ENCODE results near the gene STARD3.

Gene STARD3

GRCh38 chr17:39621523-39622379, 15.2 kb upstream of the STARD3 start:
- DNase-seq (ENCODE audit: low read depth in 2 of 2), result peak; percentile 71 to 75

DNA sequence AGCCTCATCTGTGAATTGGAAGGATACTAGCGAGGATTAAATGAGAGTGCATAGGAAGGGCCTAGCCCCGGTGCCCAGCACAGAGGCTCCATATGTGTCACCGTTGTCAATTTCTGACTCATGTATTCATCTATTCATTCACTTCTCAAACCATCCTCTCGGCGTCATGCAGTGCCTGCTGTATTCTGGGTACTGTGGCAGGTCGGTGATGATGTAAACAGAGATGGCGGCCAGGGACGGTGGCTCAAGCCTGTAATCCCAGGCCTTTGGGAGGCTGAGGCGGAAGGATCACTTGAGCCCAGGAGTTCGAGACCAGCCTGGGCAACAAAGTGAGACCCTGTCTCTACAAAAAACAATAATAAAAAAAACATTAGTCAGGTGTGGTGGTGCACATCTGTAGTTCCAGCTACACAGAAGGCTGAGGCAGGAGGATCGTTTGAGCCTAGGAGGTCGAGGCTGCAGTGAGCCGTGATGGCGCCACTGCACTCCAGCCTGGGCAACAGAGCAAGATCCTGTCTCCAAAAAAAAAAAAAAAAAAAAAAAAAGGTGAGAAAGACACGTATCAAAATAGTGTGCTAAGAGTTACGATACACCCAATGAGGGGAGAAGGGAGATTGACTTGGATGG, 14.5 kb upstream of the STARD3 start:
- DNase-seq (ENCODE audit: low read depth in 2 of 2), result peak in 1 of 2 donors; percentile 32

DNA sequence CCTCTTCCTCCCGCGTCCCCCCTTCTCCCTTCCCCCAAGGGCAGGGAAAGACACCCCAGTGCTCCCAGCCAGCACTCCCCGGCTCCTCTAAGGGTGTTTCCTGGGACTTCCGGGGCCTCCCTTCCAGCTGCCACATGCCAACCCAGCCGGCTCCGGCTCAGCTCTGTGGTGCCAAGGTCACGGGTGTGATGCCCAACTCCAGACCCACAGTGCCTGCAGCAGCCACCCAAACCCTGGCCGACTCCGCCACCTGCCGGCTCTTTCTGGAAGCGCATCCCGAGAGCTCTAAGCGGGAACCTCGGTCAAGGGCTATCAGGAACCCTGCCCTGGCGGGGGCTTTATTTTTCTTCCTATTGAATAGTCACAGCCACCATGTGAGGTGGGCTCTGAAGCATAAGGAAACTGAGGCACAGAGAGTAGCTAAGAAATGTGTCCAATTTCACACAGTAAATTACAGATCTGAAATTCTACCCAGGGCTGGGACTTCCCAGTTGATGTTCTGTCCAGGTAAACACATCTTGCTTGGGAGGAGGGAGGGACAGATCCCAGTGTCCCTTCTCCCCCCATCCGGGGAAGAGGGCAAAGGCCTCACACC, 13.5 kb upstream of the STARD3 start:
- peak; percentile 67 to 77 for DNase-seq (ENCODE audit: low read depth in 2 of 2)

- no peak for DNase-seq (ENCODE audit: low read depth in 2 of 2)
These were observed 12.6 kb upstream of the STARD3 start for GRCh38 chr17:39624313-39624712.

DNA sequence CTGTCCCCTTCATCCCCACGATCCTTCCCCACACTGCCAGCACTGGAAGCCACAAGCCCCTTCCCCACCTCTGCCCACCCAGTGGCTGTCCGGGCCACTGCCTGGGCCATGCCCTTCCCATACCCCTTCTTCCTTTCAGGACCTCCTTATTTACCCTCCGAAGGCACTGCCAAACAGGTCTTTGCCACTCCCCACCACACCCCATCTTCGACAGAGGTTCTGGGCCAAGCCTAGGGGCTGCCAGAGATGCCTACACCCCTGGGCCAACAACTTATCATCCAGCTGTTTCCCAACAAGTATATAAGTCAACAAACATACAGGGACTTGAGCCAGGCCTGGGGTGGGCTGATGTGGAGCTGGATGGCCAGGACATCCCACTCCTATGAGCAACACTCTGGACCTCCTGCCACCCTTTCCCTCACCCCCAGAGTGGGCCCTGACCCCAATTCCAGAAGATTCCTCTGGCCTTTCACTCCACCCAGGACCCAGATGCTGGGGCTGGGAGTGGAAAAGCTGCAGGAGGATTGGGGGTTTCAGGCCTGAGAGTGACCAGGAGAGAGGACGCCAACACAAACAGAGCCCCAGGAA, 11.7 kb upstream of the STARD3 start:
- no peak for DNase-seq (ENCODE audit: low read depth in 2 of 2)

DNA sequence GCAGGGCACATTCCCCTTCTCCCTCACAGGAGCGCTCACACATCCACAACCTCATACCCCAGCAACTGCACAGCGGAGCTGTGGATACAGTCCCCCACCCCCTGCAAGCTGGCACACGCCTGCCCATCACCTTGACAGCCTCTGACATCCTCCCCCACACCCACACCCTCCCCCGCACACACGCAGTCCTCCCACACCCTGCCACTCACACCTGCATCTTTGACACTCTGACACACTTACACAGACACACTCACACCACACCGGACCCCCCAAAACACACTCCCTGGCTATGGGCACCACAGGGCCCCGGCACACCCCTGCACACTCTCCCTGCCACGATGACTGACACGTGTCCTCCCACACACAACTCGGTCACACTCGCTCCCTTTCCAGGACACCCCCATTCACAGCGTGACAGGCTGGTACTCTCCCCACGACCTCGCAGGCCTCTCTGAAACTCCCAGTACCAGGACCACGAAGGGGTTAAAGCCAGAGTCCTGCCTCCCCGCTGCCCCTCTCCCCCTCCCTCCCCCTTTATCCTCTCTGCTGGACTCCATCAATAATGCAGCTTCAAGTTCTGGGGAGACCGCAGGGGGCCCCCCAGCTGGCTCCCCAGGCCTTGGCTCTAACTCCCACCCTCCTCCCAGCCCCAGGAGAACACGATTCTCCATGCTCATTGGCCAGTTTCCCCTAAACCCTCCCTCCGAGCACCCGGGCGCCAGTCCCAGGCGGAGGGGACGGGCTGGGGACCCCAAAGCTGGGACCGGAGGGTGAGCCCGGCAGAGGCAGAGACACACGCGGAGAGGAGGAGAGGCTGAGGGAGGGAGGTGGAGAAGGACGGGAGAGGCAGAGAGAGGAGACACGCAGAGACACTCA, 10.5 kb upstream of the STARD3 start, which contains the start of gene PPP1R1B:
Gene PPP1R1B (plus strand): TSS at position 782 of the 876 bp plus-strand sequence. CDS start 441 bp downstream, outside the sequence.
- no peak for DNase-seq (ENCODE audit: low read depth in 2 of 2)

DNA sequence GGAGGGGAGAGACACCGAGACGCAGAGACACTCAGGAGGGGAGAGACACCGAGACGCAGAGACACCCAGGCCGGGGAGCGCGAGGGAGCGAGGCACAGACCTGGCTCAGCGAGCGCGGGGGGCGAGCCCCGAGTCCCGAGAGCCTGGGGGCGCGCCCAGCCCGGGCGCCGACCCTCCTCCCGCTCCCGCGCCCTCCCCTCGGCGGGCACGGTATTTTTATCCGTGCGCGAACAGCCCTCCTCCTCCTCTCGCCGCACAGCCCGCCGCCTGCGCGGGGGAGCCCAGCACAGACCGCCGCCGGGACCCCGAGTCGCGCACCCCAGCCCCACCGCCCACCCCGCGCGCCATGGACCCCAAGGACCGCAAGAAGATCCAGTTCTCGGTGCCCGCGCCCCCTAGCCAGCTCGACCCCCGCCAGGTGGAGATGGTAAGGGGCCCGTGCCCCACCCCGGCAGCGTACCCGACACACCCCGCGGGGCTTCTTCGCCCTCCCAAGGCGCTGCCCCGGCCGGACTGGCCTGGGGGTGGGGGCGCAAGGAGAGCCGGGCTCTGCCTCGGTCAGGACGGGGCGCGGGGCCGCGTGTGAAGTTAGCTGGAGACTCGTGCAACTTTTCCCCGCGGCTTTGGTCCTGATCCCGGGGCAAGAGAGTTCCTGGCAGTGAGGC, 9.8 kb upstream of the STARD3 start:
- no peak for DNase-seq (ENCODE audit: low read depth in 2 of 2)

DNA sequence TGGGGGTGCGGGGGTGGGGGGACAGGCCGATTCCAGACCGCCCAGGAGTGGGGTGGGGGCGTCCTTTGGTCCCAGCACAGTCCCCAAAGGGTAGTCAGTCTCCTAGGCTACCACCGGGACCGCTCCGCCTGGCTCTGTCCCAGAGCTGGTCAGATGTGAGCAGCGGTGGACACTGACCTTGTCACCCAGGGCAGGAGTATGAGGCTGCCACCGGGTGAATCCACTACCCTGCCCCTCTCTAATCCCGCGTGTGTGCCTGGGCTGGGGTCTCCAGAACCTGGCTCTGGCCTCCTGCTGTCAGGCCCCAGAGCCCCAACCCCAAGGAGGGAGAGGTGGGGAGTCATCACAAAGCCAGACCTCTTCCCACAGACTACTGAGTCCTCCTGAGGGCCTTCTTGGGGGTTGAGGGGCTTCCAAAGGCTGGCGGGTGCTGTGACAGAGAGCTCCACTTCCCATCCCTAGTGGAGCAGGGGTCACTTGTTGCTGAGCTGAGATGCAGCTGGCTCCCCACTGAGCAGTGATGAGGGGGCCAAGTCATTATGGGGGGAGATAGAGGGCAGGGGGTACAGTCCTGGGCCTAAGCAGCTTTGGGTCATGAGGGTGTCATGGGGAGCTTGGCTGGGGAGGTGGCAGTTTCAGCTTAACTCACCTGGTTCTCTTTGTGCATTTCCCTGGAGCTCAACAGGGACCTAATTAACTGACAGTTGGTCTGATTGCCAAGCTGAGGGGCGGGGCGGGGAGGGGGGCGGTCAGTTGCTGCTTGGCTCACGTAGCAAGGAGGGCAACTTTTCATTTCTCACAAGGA, 9.0 kb upstream of the STARD3 start:
- DNase-seq (ENCODE audit: low read depth in 2 of 2), result no peak

DNA sequence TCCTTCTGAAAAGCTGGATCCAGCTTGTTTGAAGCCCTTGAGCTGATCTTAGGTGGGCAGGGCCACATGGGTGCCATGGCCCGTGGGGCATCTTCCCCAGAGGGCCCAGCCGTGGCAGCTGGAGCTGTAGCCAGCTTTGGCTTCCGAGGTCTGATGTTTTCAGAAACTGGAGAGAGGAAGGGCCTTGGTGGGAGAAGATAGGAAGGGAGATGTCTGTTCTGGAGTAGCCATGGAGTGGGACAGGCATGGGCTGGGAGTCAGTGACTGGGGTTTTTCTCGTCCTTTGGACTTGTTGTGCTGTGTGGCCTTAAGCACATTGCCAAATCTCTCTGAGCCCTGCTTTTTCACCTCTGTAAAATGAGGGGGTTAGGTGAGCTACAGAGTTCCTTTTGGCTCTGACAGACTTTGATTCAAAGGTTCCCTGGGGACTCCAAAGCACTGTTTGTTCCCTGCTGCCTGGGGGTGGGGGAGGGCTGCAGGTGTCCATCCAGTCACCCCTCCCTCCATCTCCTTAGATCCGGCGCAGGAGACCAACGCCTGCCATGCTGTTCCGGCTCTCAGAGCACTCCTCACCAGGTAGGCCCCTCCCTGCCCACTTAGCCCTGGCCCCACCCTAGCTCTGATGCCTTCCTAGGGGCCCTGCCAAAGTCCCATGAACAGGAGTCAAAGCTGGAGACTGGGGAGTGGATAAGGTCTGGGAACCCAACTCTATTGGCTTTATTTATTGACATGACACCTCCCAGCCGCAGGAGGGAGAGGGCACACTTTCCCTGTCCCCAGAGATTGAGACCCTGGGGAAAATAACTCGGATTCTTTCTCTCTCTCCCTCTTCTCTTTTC, 8.1 kb upstream of the STARD3 start:
- DNase-seq (ENCODE audit: low read depth in 2 of 2), result no peak

GRCh38 chr17:39629494-39629880, 7.5 kb upstream of the STARD3 start:
- no peak for DNase-seq (ENCODE audit: low read depth in 2 of 2)

DNA sequence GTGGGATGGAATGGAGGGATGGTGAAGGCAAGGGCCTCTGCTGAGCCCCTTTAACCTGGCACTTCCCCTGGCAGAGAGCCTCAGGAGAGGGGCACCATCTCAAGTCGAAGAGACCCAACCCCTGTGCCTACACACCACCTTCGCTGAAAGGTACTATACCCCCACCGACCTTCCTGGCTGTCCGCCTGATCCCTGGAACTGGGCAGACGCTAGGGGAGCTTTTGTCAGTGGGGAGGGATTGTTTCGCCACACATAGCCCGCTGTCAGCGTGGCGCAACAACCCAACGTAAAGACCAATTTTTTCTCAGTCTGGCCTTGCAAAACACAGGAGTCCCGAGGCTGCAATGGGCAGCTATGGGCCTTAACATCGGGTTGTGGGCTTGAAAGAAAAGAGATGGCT, 7.0 kb upstream of the STARD3 start:
- DNase-seq (ENCODE audit: low read depth in 2 of 2), result no peak

DNA sequence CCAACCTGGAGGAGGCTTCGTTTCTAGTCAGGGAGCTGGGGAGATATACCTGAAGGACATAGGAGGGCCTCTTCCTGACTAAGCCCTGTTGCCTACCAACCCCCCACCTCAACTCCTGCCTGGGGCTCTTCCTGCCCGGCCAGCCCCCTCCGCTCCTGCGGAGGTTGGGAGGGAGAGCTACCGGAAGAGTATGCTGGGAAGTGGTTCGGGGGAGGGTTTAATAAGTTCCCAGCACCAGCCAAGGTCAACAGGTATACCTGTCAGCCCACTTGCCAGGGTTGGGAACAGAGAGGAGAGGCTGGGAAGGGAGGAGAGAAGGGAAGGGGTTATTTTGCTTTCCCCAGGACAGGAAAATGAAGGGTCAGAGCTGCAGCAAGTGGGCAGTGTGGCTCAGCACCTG, 5.5 kb upstream of the STARD3 start:
- DNase-seq (ENCODE audit: low read depth in 2 of 2), result no peak

GRCh38 chr17:39632153-39632941, 4.6 kb upstream of the STARD3 start:
- DNase-seq (ENCODE audit: low read depth in 2 of 2), result no peak

DNA sequence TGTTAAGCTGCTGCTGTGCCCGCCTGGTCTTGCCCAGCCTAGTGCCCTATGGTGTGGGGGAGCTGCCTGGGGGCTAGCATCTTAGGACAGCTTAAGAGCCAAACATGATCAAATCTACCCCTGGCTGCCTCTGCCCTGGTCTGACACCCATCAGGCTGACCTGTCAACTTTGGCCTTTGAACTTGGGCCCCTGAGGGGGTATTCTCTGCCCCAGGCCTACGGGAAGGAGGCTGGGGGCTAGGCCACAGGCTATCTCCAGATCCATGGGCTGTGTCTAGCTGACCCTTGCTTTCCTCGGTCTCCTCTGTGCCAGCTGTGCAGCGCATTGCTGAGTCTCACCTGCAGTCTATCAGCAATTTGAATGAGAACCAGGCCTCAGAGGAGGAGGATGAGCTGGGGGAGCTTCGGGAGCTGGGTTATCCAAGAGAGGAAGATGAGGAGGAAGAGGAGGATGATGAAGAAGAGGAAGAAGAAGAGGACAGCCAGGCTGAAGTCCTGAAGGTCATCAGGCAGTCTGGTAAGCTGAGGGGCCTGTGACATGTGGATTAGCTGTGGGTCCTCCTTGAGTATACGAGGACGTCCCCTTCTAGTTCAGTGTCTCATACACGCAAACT, 3.3 kb upstream of the STARD3 start:
- DNase-seq (ENCODE audit: low read depth in 2 of 2), result no peak

DNA sequence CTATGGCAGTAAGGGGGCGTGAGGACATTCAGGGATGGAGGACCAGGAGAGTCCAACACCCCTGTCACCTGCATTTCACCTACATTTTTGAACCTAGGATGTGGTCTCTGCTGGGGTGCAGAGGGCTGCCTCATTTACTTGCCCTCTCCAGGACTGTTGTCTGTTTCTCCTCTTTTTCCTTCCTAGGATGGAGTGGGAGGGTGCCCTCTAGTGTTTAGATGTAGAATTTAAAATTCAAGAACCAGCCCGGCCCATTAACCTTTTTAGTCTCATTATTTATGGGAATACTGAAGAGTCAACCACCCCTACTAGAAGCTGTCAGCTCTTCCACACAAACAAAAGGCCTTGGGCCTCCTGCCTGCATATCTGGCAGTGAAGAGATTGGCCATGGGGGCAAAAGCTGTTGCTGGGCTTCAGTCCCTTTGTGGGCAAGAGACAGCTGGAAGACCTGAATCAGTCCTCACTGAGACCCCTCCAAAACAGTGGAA, 2.5 kb upstream of the STARD3 start:
- DNase-seq (ENCODE audit: low read depth in 2 of 2), result no peak

- no peak for DNase-seq (ENCODE audit: low read depth in 2 of 2)
These were observed 1.2 kb upstream of the STARD3 start for GRCh38 chr17:39635614-39636176.

DNA sequence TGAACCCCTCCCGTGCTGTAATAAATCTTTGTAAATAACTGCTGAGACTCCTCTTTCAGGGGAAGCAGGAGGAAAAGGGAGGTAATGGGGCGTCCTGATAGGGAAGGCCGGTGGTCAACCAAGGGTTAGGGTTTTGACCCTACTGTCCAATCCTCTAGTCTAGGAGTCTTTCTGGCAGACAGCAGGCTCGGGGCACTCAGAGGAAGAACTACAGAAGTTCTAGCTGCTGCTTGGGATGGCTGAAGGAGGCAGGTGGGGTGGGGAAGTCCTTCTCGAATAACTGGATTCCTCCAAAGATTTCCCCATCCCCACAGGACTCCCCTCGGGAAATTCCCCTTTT, 387 bp upstream of the STARD3 start:
- no peak for DNase-seq (ENCODE audit: low read depth in 2 of 2)

- DNase-seq (ENCODE audit: low read depth in 2 of 2), result no peak
These were observed 1.4 kb downstream of the STARD3 start for GRCh38 chr17:39638317-39638716.
